ENCODE data around the gene PLAU. TPM values are rescaled to one million over a fixed set of nuclear protein-coding genes. Genes with fewer than 3 reads are reported as not detected.

Gene PLAU
- total RNA-seq, 2 experiments from 2014 or later, result 0.74 to 2.0 TPM

DNA sequence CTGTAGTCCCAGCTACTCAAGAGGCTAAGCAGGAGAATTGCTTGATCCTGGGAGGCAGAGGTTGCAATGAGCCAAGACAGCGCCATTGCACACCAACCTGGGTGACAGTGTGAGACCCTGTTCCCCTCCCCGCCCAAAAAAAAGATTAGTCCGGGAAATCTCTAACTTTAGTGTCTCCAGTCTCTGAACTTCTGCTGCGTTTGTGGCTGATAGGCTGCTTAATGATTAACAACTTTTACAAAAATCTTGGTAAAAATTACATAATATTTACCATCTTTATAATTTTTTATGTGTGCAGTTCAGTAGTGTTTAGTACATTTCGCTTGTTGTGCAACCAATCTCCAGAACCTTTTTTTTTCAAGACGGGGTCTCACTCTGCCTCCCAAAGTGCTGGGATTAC lies 9.7 kb upstream of the PLAU start:
- H3K36me3 ChIP-seq (ENCODE audit: insufficient read depth, low read length), result no peaks in the 10 kb centered on the region
- H2AFZ ChIP-seq (ENCODE audit: low read length), result no peak overlapping the region
- no TSS peak for BruUV-seq (replicated peaks)
- H3K27ac ChIP-seq (ENCODE audit: low read depth, low read length, poor library complexity, severe bottlenecking), result no peak overlapping the region
- intact Hi-C loops (cut with micrococcal nuclease; ENCODE audit: unreplicated experiment), result no loop called here
- ChIA-PET POLR2A (interaction anchor here (0.6 to 0.7 kb wide), 3 partner anchors 18 to 153 kb away, joined by 3 to 6 read pairs (median 3); no protein-coding TSS in a partner anchor), CTCF (ENCODE audit: unreplicated experiment) (no interaction called here)
- H3K4me3 ChIP-seq (ENCODE audit: low read depth, low read length, poor library complexity, severe bottlenecking), result no peak overlapping the region
- H3K9me3 ChIP-seq (ENCODE audit: low read length), result no peaks in the 10 kb centered on the region
- no peak for TF ChIP-seq EZH2phosphoT487 (IDR thresholded peaks at IDR 0.05; ENCODE audit: borderline replicate concordance, low read depth, low read length)
- TF ChIP-seq, protein P1, sequence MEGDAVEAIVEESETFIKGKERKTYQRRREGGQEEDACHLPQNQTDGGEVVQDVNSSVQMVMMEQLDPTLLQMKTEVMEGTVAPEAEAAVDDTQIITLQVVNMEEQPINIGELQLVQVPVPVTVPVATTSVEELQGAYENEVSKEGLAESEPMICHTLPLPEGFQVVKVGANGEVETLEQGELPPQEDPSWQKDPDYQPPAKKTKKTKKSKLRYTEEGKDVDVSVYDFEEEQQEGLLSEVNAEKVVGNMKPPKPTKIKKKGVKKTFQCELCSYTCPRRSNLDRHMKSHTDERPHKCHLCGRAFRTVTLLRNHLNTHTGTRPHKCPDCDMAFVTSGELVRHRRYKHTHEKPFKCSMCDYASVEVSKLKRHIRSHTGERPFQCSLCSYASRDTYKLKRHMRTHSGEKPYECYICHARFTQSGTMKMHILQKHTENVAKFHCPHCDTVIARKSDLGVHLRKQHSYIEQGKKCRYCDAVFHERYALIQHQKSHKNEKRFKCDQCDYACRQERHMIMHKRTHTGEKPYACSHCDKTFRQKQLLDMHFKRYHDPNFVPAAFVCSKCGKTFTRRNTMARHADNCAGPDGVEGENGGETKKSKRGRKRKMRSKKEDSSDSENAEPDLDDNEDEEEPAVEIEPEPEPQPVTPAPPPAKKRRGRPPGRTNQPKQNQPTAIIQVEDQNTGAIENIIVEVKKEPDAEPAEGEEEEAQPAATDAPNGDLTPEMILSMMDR (conservative IDR thresholded peaks at IDR 0.05; ENCODE audit: low read length), result no peak
- H3K79me2 ChIP-seq (ENCODE audit: insufficient read depth, low read depth, low read length), result no peaks in the 10 kb centered on the region
- no peak for DNase-seq (ENCODE audit: low spot score)
- H3K4me1 ChIP-seq (ENCODE audit: insufficient read depth, low read length, poor library complexity, severe bottlenecking), result peaks cover 37% of the 10 kb centered on the region
- H3K9me2 ChIP-seq (ENCODE audit: insufficient read depth, low read length), result no peaks in the 10 kb centered on the region
- H3K4me2 ChIP-seq (ENCODE audit: low read length), result 0 out of 2 replicates have a peak overlapping the region, but pooled peaks have one; percentile 10
- no peaks in the 10 kb centered on the region for H4K20me1 ChIP-seq (ENCODE audit: insufficient read depth, low read length)

DNA sequence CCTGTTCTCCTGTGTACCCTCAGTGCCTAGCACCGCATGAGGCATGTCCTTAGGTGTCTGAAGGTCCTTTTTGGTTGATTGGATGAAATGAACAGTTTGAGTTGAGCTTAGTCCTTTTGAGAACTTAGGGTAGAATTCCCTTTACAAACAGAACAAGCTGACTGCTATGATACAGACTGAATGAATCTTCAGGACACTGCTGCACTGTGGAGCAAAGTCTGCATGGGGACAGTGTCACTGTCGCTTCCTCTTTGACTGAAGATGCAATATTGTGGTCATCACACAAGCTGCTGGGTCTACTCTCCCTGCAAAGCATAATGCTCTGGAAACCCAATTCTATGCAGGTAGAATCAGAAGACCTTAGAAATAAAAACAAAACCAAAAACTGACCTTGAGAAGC lies 8.6 kb upstream of the PLAU start:
- Histone ChIP-seq H3K36me3 (ENCODE audit: insufficient read depth, low read length) (no peaks in the 10 kb centered on the region), H3K4me3 (ENCODE audit: low read depth, low read length, poor library complexity, severe bottlenecking) (no peak overlapping the region), H2AFZ (ENCODE audit: low read length) (peak overlapping the region; percentile 50), H4K20me1 (ENCODE audit: insufficient read depth, low read length) (no peaks in the 10 kb centered on the region), H3K9me3 (ENCODE audit: low read length) (no peaks in the 10 kb centered on the region), H3K4me1 (ENCODE audit: insufficient read depth, low read length, poor library complexity, severe bottlenecking) (peaks cover 37% of the 10 kb centered on the region), H3K4me2 (ENCODE audit: low read length) (peak overlapping the region; percentile 10; the same call in 1 of the 2 replicates), H3K9me2 (ENCODE audit: insufficient read depth, low read length) (no peaks in the 10 kb centered on the region), H3K27ac (ENCODE audit: low read depth, low read length, poor library complexity, severe bottlenecking) (no peak overlapping the region), H3K79me2 (ENCODE audit: insufficient read depth, low read depth, low read length) (no peaks in the 10 kb centered on the region)
- POLR2A ChIA-PET, result interaction anchor here (0.6 to 1.4 kb wide), 13 partner anchors 9 to 265 kb away, joined by 3 to 7 read pairs (median 3); no protein-coding TSS in a partner anchor
- TF ChIP-seq, protein P1 (conservative IDR thresholded peaks at IDR 0.05; ENCODE audit: low read length), result no peak
- no peak for TF ChIP-seq EZH2phosphoT487 (IDR thresholded peaks at IDR 0.05; ENCODE audit: borderline replicate concordance, low read depth, low read length)
- no peak for DNase-seq (ENCODE audit: low spot score)
- intact Hi-C loops (cut with micrococcal nuclease; ENCODE audit: unreplicated experiment), result no loop called here
- no TSS peak for BruUV-seq (replicated peaks)
- CTCF ChIA-PET (ENCODE audit: unreplicated experiment), result no interaction called here

DNA sequence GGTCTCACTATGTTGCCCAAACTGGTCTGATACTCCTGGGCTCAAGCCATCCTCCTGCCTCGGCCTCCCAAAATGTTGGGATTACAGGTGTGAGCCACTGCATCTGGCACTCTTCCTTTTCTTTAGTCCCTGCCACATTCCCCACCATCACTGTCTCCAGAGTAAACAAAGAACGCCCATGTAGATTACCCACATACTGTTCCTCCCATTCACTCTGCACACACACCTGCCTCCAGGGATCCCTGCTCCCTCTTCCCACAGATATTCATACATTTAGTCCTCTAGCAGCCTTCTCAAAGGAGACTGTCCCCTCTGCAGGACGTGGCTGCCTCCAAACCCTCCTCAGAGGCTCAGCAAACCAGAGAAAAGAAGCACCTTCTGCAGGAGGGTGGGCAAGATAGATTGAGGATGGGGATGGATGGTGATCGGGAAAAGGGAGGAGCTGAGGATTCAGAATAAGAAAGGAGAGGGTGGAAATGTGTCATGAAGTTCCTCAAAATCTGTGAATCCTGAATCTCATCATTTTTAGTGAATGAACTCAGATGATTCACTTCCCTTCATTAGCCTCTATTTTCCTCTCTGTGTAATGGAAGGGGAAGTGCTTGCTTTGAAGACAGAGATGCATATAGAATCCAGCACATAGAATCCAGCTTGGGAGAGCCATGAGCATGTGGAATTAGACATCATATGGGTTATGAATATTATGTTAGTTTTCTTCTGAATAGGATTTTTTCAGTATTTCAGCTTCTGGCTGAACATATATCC lies 5.5 kb upstream of the PLAU start:
- no peaks in the 10 kb centered on the region for H3K36me3 ChIP-seq (ENCODE audit: insufficient read depth, low read length)
- no TSS peak for BruUV-seq (replicated peaks)
- no peak for DNase-seq (ENCODE audit: low spot score)
- intact Hi-C loops (cut with micrococcal nuclease; ENCODE audit: unreplicated experiment), result no loop called here
- no peaks in the 10 kb centered on the region for H3K9me3 ChIP-seq (ENCODE audit: low read length)
- H4K20me1 ChIP-seq (ENCODE audit: insufficient read depth, low read length), result no peaks in the 10 kb centered on the region
- POLR2A ChIA-PET, result interaction anchor here (1.0 kb wide), 1 partner anchor 25 kb away, joined by 4 read pairs; no protein-coding TSS in a partner anchor
- no peaks in the 10 kb centered on the region for H3K79me2 ChIP-seq (ENCODE audit: insufficient read depth, low read depth, low read length)
- TF ChIP-seq, protein P1 (conservative IDR thresholded peaks at IDR 0.05; ENCODE audit: low read length), result no peak
- TF ChIP-seq EZH2phosphoT487 (IDR thresholded peaks at IDR 0.05; ENCODE audit: borderline replicate concordance, low read depth, low read length), result no peak
- no peak overlapping the region for H3K4me3 ChIP-seq (ENCODE audit: low read depth, low read length, poor library complexity, severe bottlenecking)
- H3K4me2 ChIP-seq (ENCODE audit: low read length), result no peak overlapping the region
- H2AFZ ChIP-seq (ENCODE audit: low read length), result no peak overlapping the region
- CTCF ChIA-PET (ENCODE audit: unreplicated experiment), result no interaction called here
- no peaks in the 10 kb centered on the region for H3K9me2 ChIP-seq (ENCODE audit: insufficient read depth, low read length)
- peaks cover 48% of the 10 kb centered on the region for H3K4me1 ChIP-seq (ENCODE audit: insufficient read depth, low read length, poor library complexity, severe bottlenecking)
- H3K27ac ChIP-seq (ENCODE audit: low read depth, low read length, poor library complexity, severe bottlenecking), result no peak overlapping the region

Data from OCI-LY7 (cell line).